Measurements from ENCODE around the gene CHD6.

CHD6 gene

GRCh38 chr20:41635158-41635557 lies 17.0 kb upstream of the CHD6 start:
- peaks cover 9% of the 10 kb centered on the region; the same call in 1 of the 2 replicates for H3K4me1 ChIP-seq (ENCODE audit: insufficient read depth, low read length)
- no peak overlapping the region for H3K9ac ChIP-seq (ENCODE audit: low read depth, low read length)
- no peaks in the 10 kb centered on the region for H3K9me3 ChIP-seq (ENCODE audit: control insufficient read depth, insufficient read depth, low read length)
- H3K36me3 ChIP-seq (ENCODE audit: insufficient read depth, low read length), result no peaks in the 10 kb centered on the region

GRCh38 chr20:41632896-41633295 lies 14.7 kb upstream of the CHD6 start:
- 0 out of 2 replicates have a peak, but pooled peaks cover 3% of the 10 kb centered on the region for H3K4me1 ChIP-seq (ENCODE audit: insufficient read depth, low read length)

GRCh38 chr20:41631826-41632225 lies 13.6 kb upstream of the CHD6 start:
- Histone ChIP-seq H3K9me3 (ENCODE audit: control insufficient read depth, insufficient read depth, low read length) (no peaks in the 10 kb centered on the region), H3K4me1 (ENCODE audit: insufficient read depth, low read length) (0 out of 2 replicates have a peak, but pooled peaks cover 3% of the 10 kb centered on the region), H3K36me3 (ENCODE audit: insufficient read depth, low read length) (no peaks in the 10 kb centered on the region), H3K9ac (ENCODE audit: low read depth, low read length) (no peak overlapping the region)

More at GRCh38 chr20:41632896-41633295, 14.7 kb upstream of the CHD6 start:
- no peaks in the 10 kb centered on the region for H3K36me3 ChIP-seq (ENCODE audit: insufficient read depth, low read length)
- no peaks in the 10 kb centered on the region for H3K9me3 ChIP-seq (ENCODE audit: control insufficient read depth, insufficient read depth, low read length)
- H3K9ac ChIP-seq (ENCODE audit: low read depth, low read length), result no peak overlapping the region

GRCh38 chr20:41630846-41631245 lies 12.7 kb upstream of the CHD6 start:
- no peaks in the 10 kb centered on the region for H3K9me3 ChIP-seq (ENCODE audit: control insufficient read depth, insufficient read depth, low read length)
- 0 out of 2 replicates have a peak, but pooled peaks cover 3% of the 10 kb centered on the region for H3K4me1 ChIP-seq (ENCODE audit: insufficient read depth, low read length)
- H3K9ac ChIP-seq (ENCODE audit: low read depth, low read length), result no peak overlapping the region
- no peaks in the 10 kb centered on the region for H3K36me3 ChIP-seq (ENCODE audit: insufficient read depth, low read length)

GRCh38 chr20:41627611-41628244 lies 9.6 kb upstream of the CHD6 start:
- no peak overlapping the region for H3K9ac ChIP-seq (ENCODE audit: low read depth, low read length)
- no peaks in the 10 kb centered on the region for H3K36me3 ChIP-seq (ENCODE audit: insufficient read depth, low read length)
- H3K4me1 ChIP-seq (ENCODE audit: insufficient read depth, low read length), result 0 out of 2 replicates have a peak, but pooled peaks cover 3% of the 10 kb centered on the region

GRCh38 chr20:41627001-41627495 lies 8.9 kb upstream of the CHD6 start:
- Histone ChIP-seq H3K9ac (ENCODE audit: low read depth, low read length) (no peak overlapping the region), H3K9me3 (ENCODE audit: control insufficient read depth, insufficient read depth, low read length) (no peaks in the 10 kb centered on the region), H3K36me3 (ENCODE audit: insufficient read depth, low read length) (no peaks in the 10 kb centered on the region), H3K4me1 (ENCODE audit: insufficient read depth, low read length) (0 out of 2 replicates have a peak, but pooled peaks cover 3% of the 10 kb centered on the region)

More at GRCh38 chr20:41627611-41628244, 9.6 kb upstream of the CHD6 start:
- no peaks in the 10 kb centered on the region for H3K9me3 ChIP-seq (ENCODE audit: control insufficient read depth, insufficient read depth, low read length)

- no peaks in the 10 kb centered on the region for H3K9me3 ChIP-seq (ENCODE audit: control insufficient read depth, insufficient read depth, low read length)
- H3K36me3 ChIP-seq (ENCODE audit: insufficient read depth, low read length), result no peaks in the 10 kb centered on the region
- no peak overlapping the region for H3K9ac ChIP-seq (ENCODE audit: low read depth, low read length)
- H3K4me1 ChIP-seq (ENCODE audit: insufficient read depth, low read length), result no peaks in the 10 kb centered on the region
Observed at GRCh38 chr20:41623625-41624375, 5.6 kb upstream of the CHD6 start.

GRCh38 chr20:41622584-41622983 lies 4.4 kb upstream of the CHD6 start:
- H3K4me1 ChIP-seq (ENCODE audit: insufficient read depth, low read length), result no peaks in the 10 kb centered on the region

GRCh38 chr20:41621971-41622370 lies 3.8 kb upstream of the CHD6 start:
- H3K9ac ChIP-seq (ENCODE audit: low read depth, low read length), result no peak overlapping the region

More at GRCh38 chr20:41622584-41622983, 4.4 kb upstream of the CHD6 start:
- no peaks in the 10 kb centered on the region for H3K36me3 ChIP-seq (ENCODE audit: insufficient read depth, low read length)
- H3K9ac ChIP-seq (ENCODE audit: low read depth, low read length), result no peak overlapping the region
- no peaks in the 10 kb centered on the region for H3K9me3 ChIP-seq (ENCODE audit: control insufficient read depth, insufficient read depth, low read length)

GRCh38 chr20:41621421-41621820 lies 3.2 kb upstream of the CHD6 start:
- Histone ChIP-seq H3K4me1 (ENCODE audit: insufficient read depth, low read length) (no peaks in the 10 kb centered on the region), H3K9me3 (ENCODE audit: control insufficient read depth, insufficient read depth, low read length) (no peaks in the 10 kb centered on the region), H3K36me3 (ENCODE audit: insufficient read depth, low read length) (no peaks in the 10 kb centered on the region), H3K9ac (ENCODE audit: low read depth, low read length) (no peak overlapping the region)

More at GRCh38 chr20:41621971-41622370, 3.8 kb upstream of the CHD6 start:
- Histone ChIP-seq H3K4me1 (ENCODE audit: insufficient read depth, low read length) (no peaks in the 10 kb centered on the region), H3K9me3 (ENCODE audit: control insufficient read depth, insufficient read depth, low read length) (no peaks in the 10 kb centered on the region), H3K36me3 (ENCODE audit: insufficient read depth, low read length) (no peaks in the 10 kb centered on the region)

- Histone ChIP-seq H3K36me3 (ENCODE audit: insufficient read depth, low read length) (no peaks in the 10 kb centered on the region), H3K9ac (ENCODE audit: low read depth, low read length) (peak overlapping the region; percentile 68; the same call in 1 of the 2 replicates), H3K4me1 (ENCODE audit: insufficient read depth, low read length) (0 out of 2 replicates have a peak, but pooled peaks cover 6% of the 10 kb centered on the region), H3K9me3 (ENCODE audit: control insufficient read depth, insufficient read depth, low read length) (no peaks in the 10 kb centered on the region)
Observed at GRCh38 chr20:41619360-41620100, 1.4 kb upstream of the CHD6 start.

GRCh38 chr20:41618807-41619311 lies 682 bp upstream of the CHD6 start:
- Histone ChIP-seq H3K36me3 (ENCODE audit: insufficient read depth, low read length) (no peaks in the 10 kb centered on the region), H3K4me1 (ENCODE audit: insufficient read depth, low read length) (0 out of 2 replicates have a peak, but pooled peaks cover 6% of the 10 kb centered on the region), H3K9ac (ENCODE audit: low read depth, low read length) (peak overlapping the region; percentile 68; the same call in 1 of the 2 replicates)

GRCh38 chr20:41617059-41617901 lies 897 bp downstream of the CHD6 start:
- H3K9me3 ChIP-seq (ENCODE audit: control insufficient read depth, insufficient read depth, low read length), result no peaks in the 10 kb centered on the region
- H3K36me3 ChIP-seq (ENCODE audit: insufficient read depth, low read length), result no peaks in the 10 kb centered on the region
- H3K9ac ChIP-seq (ENCODE audit: low read depth, low read length), result peak overlapping the region; percentile 89
- H3K4me1 ChIP-seq (ENCODE audit: insufficient read depth, low read length), result 0 out of 2 replicates have a peak, but pooled peaks cover 6% of the 10 kb centered on the region

More at GRCh38 chr20:41618807-41619311, 682 bp upstream of the CHD6 start:
- no peaks in the 10 kb centered on the region for H3K9me3 ChIP-seq (ENCODE audit: control insufficient read depth, insufficient read depth, low read length)
